ENCODE results near the gene PKP3.
A peak's percentile ranks its signal among the peaks of the same experiment; 100 is the strongest.

PKP3 gene

GRCh38 chr11:447923-448731 is 54.1 kb downstream of the PKP3 start:
- in situ Hi-C loops (cut with HindIII; ENCODE audit: low pct_ligation_motif_present, low pct_unique_long_range_greater_than_20kb, low sequenced_read_pairs), result no loop called here
- peak; percentile 86 for DNase-seq

DNA sequence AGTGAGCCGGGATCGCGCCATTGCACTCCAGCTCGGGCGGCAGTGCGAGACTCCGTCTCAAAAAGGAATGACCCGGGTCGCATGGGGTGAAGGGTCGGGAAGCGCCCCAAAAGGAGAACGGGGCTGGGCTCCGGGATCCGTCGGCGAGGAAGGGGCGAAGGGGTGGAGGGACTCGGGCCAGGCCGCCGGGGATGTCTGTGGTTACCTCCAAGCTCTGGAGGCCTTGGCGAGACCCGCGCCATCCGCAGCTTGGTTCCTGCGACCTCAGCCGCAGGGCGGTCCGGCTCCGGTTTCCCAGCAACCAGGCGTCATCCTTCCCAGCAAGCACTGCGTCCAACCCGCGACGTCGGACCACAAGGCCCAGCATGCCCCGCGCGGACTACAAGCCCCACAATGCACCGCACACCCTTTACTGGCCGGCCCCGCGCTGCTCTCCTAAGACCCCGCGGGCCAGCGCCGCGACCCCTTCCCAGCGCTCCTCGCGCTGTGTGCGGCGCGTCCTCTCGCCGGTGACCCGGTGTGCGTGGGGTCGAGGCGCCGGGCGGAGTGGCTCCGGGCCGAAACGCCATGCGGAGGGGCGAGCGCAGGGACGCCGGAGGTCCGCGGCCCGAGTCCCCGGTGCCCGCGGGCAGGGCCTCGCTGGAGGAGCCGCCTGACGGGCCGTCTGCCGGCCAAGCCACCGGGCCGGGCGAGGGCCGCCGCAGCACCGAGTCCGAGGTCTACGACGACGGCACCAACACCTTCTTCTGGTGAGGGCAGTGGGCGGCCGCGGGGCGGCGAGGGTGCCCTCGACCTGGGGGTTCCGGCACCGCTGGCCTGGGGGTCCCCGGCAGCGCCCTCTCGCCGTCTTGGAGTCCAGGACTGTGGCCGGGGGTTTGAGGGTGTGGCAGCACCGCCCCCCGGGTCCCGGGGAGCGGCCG is 56.1 kb downstream of the PKP3 start, which contains the start of gene PTDSS2:
Gene PTDSS2 (plus strand): TSS at position 391 of the 920 bp plus-strand sequence. CDS start 177 bp downstream, at position 568.
- in situ Hi-C loops (cut with HindIII; ENCODE audit: low pct_ligation_motif_present, low pct_unique_long_range_greater_than_20kb, low sequenced_read_pairs), result no loop called here
- peak; percentile 93 for DNase-seq

DNA sequence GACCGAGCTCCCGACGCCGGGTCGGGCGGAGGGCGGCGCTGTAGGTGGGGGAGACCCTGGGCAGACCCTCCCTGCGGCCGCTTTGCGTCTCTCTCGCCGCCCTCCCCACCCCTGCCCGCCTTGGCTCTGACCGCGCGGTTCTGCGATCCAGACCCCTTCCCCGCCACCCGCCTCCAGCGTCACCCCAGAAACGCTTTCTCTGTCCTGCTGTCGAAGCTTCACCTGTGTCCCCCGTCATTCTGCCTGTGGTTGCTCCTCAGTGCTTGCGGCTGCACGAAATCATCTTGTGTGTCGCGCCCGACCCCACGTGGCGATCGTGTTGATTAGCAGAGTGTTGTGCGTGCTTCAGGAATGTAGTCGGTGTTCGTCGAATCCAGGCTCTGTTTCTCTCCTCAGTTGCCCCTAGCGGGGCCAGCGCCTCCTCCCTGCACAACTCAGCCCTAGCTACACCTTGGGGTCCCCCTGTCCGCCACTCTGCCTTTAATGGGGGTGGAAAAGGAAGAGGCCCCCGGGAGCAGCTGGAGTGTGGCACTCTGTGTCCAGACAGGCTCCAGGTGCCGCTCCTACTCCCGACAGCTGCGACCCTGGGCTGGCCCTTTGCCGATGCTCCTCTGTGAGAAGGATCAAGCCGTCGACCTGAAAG is 56.9 kb downstream of the PKP3 start:
- DNase-seq, result peak; percentile 59
- in situ Hi-C loops (cut with HindIII; ENCODE audit: low pct_ligation_motif_present, low pct_unique_long_range_greater_than_20kb, low sequenced_read_pairs), result no loop called here

GRCh38 chr11:451738-452137 is 57.7 kb downstream of the PKP3 start:
- in situ Hi-C loops (cut with HindIII; ENCODE audit: low pct_ligation_motif_present, low pct_unique_long_range_greater_than_20kb, low sequenced_read_pairs), result no loop called here
- no peak for DNase-seq

GRCh38 chr11:452203-452744 is 58.3 kb downstream of the PKP3 start:
- no peak for DNase-seq
- in situ Hi-C loops (cut with HindIII; ENCODE audit: low pct_ligation_motif_present, low pct_unique_long_range_greater_than_20kb, low sequenced_read_pairs), result no loop called here

DNA sequence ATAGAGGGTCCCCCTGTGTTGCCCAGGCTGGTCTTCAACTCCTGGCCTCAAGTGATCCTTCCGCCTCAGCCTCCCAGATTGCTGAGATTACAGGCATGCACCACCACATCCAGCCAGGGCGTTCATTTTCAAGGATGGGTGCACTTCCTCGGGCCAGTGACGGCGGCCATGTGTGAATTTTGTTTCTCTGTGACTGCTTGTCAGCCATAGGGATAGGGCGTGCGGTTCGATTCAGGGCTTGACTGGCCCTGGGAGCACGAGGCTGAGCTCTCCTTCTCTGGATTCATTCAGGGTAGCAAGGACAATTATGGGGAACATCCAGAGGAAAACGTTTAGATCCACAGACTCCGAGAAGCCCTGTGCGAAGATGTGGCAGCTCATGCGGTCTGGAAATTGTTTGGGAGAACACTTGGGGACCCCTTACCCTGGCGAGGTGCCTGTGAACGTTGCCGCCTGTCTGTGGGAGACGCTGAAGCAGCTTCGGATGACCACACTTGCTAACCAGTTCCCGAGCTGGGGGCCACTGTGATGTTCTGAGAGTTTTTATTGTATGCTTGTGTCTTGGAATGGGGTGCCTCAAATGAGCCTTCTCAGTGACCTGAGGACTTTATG is 59.0 kb downstream of the PKP3 start:
- no peak for DNase-seq
- in situ Hi-C loops (cut with HindIII; ENCODE audit: low pct_ligation_motif_present, low pct_unique_long_range_greater_than_20kb, low sequenced_read_pairs), result no loop called here

- in situ Hi-C loops (cut with HindIII; ENCODE audit: low pct_ligation_motif_present, low pct_unique_long_range_greater_than_20kb, low sequenced_read_pairs), result no loop called here
- no peak for DNase-seq
These were observed 59.6 kb downstream of the PKP3 start for GRCh38 chr11:453564-453963.

GRCh38 chr11:454043-454442 is 60.0 kb downstream of the PKP3 start:
- in situ Hi-C loops (cut with HindIII; ENCODE audit: low pct_ligation_motif_present, low pct_unique_long_range_greater_than_20kb, low sequenced_read_pairs), result no loop called here
- DNase-seq, result no peak
